ENCODE measurements around the gene ZNF135. TPM values are rescaled to one million over a fixed set of nuclear protein-coding genes. Genes with fewer than 3 reads are reported as not detected.

The ZNF135 gene
- total and polyA plus RNA-seq, 8 donors = 3.3 to 32.6 (median 28.1) TPM

- Histone ChIP-seq H3K27ac (peak overlapping the region; percentile 36 to 57), H3K27me3 (peaks cover 0 to 8% of the 10 kb centered on the region in 2 donors), H3K9me3 (peaks cover 0 to 83% of the 10 kb centered on the region in 2 donors), H3K4me1 (no peaks in the 10 kb centered on the region), H3K4me3 (peak overlapping the region; percentile 10 to 17), H3K36me3 (no peaks in the 10 kb centered on the region)
- no peak for ATAC-seq
- TF ChIP-seq CTCF (IDR thresholded peaks at IDR 0.05) = no peak
- intact Hi-C loops (cut with DNase I) = no loop called here
- DNase-seq = peak in 2 of 4 donors; percentile 73 to 83
These were observed 3.9 kb upstream of the ZNF135 start for GRCh38 chr19:58054901-58055874.

GRCh38 chr19:58056261-58056660, 2.8 kb upstream of the ZNF135 start:
- Histone ChIP-seq H3K27me3 (peaks cover 0 to 8% of the 10 kb centered on the region in 2 donors), H3K36me3 (no peaks in the 10 kb centered on the region), H3K4me1 (no peaks in the 10 kb centered on the region), H3K4me3 (no peak overlapping the region), H3K27ac (no peak overlapping the region), H3K9me3 (peaks cover 0 to 83% of the 10 kb centered on the region in 2 donors)
- intact Hi-C loops (cut with DNase I) = no loop called here
- DNase-seq (no peak), ATAC-seq (no peak)
- no peak for TF ChIP-seq CTCF (IDR thresholded peaks at IDR 0.05)

- no peak for ATAC-seq
- H3K4me1 ChIP-seq = no peaks in the 10 kb centered on the region
- H3K27me3 ChIP-seq = peaks cover 0 to 8% of the 10 kb centered on the region in 2 donors
- intact Hi-C loops (cut with DNase I) = no loop called here
- H3K4me3 ChIP-seq = no peak overlapping the region
- H3K27ac ChIP-seq = no peak overlapping the region
- H3K9me3 ChIP-seq = peaks cover 0 to 83% of the 10 kb centered on the region in 2 donors
- no peak for DNase-seq
- no peaks in the 10 kb centered on the region for H3K36me3 ChIP-seq
- no peak for TF ChIP-seq CTCF (IDR thresholded peaks at IDR 0.05)
These were observed 2.2 kb upstream of the ZNF135 start for GRCh38 chr19:58056861-58057260.

GRCh38 chr19:58058467-58058866, 615 bp upstream of the ZNF135 start:
- H3K4me3 ChIP-seq = peak overlapping the region in 1 of 2 donors; percentile 55
- peak overlapping the region in 1 of 2 donors; percentile 83 for H3K27ac ChIP-seq

More at GRCh38 chr19:58058467-58058866, 615 bp upstream of the ZNF135 start:
- no peak for ATAC-seq
- Histone ChIP-seq H3K4me1 (no peaks in the 10 kb centered on the region), H3K36me3 (no peaks in the 10 kb centered on the region), H3K27me3 (peaks cover 0 to 8% of the 10 kb centered on the region in 2 donors), H3K9me3 (peaks cover 0 to 81% of the 10 kb centered on the region in 2 donors)
- intact Hi-C loops (cut with DNase I) = no loop called here
- no peak for TF ChIP-seq CTCF (IDR thresholded peaks at IDR 0.05)
- DNase-seq = no peak
